ENCODE data around the gene CCL7. TPM values are rescaled to one million over a fixed set of nuclear protein-coding genes. Genes with fewer than 3 reads are reported as not detected.

CCL7 gene
- total and polyA plus RNA-seq, 9 donors, result not detected

- Histone ChIP-seq H3K9me3 (replicated peaks; ENCODE audit: control insufficient read depth, low read depth, low read length) (no peaks in the 10 kb centered on the region), H3K4me3 (ENCODE audit: low read length) (no peak overlapping the region), H3K27ac (ENCODE audit: low read length) (no peak overlapping the region), H3K36me3 (ENCODE audit: control insufficient read depth, insufficient read depth, low read length) (no peaks in the 10 kb centered on the region), H3K27me3 (ENCODE audit: control insufficient read depth, insufficient read depth, low read length) (no peaks in the 10 kb centered on the region), H3K4me1 (ENCODE audit: control insufficient read depth, insufficient read depth, low read length) (peaks cover 34% of the 10 kb centered on the region)
- no CpG with 5 or more reads among the region's 1 CpG for WGBS (ENCODE audit: insufficient coverage)
- DNase-seq, result peak; percentile 24
Measured at GRCh38 chr17:34302636-34303035, 32.6 kb downstream of the CCL7 start.

- Histone ChIP-seq H3K36me3 (ENCODE audit: control insufficient read depth, insufficient read depth, low read length) (no peaks in the 10 kb centered on the region), H3K4me1 (ENCODE audit: control insufficient read depth, insufficient read depth, low read length) (peaks cover 37% of the 10 kb centered on the region)
Measured at GRCh38 chr17:34303606-34304005, 33.6 kb downstream of the CCL7 start.

GRCh38 chr17:34305061-34305460, 35.0 kb downstream of the CCL7 start:
- Histone ChIP-seq H3K27me3 (ENCODE audit: control insufficient read depth, insufficient read depth, low read length) (no peaks in the 10 kb centered on the region), H3K27ac (ENCODE audit: low read length) (no peak overlapping the region), H3K9me3 (replicated peaks; ENCODE audit: control insufficient read depth, low read depth, low read length) (no peaks in the 10 kb centered on the region), H3K4me3 (ENCODE audit: low read length) (no peak overlapping the region), H3K4me1 (ENCODE audit: control insufficient read depth, insufficient read depth, low read length) (peaks cover 30% of the 10 kb centered on the region), H3K36me3 (ENCODE audit: control insufficient read depth, insufficient read depth, low read length) (no peaks in the 10 kb centered on the region)
- WGBS (ENCODE audit: insufficient coverage), result 93% methylated on average over 2 of the region's 4 CpGs
- no peak for DNase-seq

More at GRCh38 chr17:34303606-34304005, 33.6 kb downstream of the CCL7 start:
- DNase-seq, result no peak
- WGBS (ENCODE audit: insufficient coverage), result 75% methylated on average over 1 of the region's 2 CpGs
- no peak overlapping the region for H3K27ac ChIP-seq (ENCODE audit: low read length)
- no peaks in the 10 kb centered on the region for H3K27me3 ChIP-seq (ENCODE audit: control insufficient read depth, insufficient read depth, low read length)
- H3K4me3 ChIP-seq (ENCODE audit: low read length), result no peak overlapping the region
- no peaks in the 10 kb centered on the region for H3K9me3 ChIP-seq (replicated peaks; ENCODE audit: control insufficient read depth, low read depth, low read length)

GRCh38 chr17:34305606-34306005, 35.6 kb downstream of the CCL7 start:
- H3K36me3 ChIP-seq (ENCODE audit: control insufficient read depth, insufficient read depth, low read length), result no peaks in the 10 kb centered on the region
- H3K9me3 ChIP-seq (replicated peaks; ENCODE audit: control insufficient read depth, low read depth, low read length), result no peaks in the 10 kb centered on the region
- H3K27me3 ChIP-seq (ENCODE audit: control insufficient read depth, insufficient read depth, low read length), result no peaks in the 10 kb centered on the region
- H3K4me1 ChIP-seq (ENCODE audit: control insufficient read depth, insufficient read depth, low read length), result peaks cover 25% of the 10 kb centered on the region
- H3K27ac ChIP-seq (ENCODE audit: low read length), result no peak overlapping the region
- no peak for DNase-seq
- H3K4me3 ChIP-seq (ENCODE audit: low read length), result no peak overlapping the region

GRCh38 chr17:34306466-34306865, 36.4 kb downstream of the CCL7 start:
- 54% methylated on average over 2 of the region's 3 CpGs for WGBS (ENCODE audit: insufficient coverage)
- peak; percentile 70 for DNase-seq
- Histone ChIP-seq H3K4me1 (ENCODE audit: control insufficient read depth, insufficient read depth, low read length) (peaks cover 22% of the 10 kb centered on the region), H3K4me3 (ENCODE audit: low read length) (no peak overlapping the region), H3K27ac (ENCODE audit: low read length) (no peak overlapping the region), H3K27me3 (ENCODE audit: control insufficient read depth, insufficient read depth, low read length) (no peaks in the 10 kb centered on the region), H3K36me3 (ENCODE audit: control insufficient read depth, insufficient read depth, low read length) (no peaks in the 10 kb centered on the region), H3K9me3 (replicated peaks; ENCODE audit: control insufficient read depth, low read depth, low read length) (no peaks in the 10 kb centered on the region)

GRCh38 chr17:34307110-34307509, 37.1 kb downstream of the CCL7 start:
- no peaks in the 10 kb centered on the region for H3K36me3 ChIP-seq (ENCODE audit: control insufficient read depth, insufficient read depth, low read length)
- H3K27me3 ChIP-seq (ENCODE audit: control insufficient read depth, insufficient read depth, low read length), result no peaks in the 10 kb centered on the region
- no peaks in the 10 kb centered on the region for H3K9me3 ChIP-seq (replicated peaks; ENCODE audit: control insufficient read depth, low read depth, low read length)
- no CpG with 5 or more reads among the region's 3 CpGs for WGBS (ENCODE audit: insufficient coverage)
- H3K4me3 ChIP-seq (ENCODE audit: low read length), result no peak overlapping the region
- peaks cover 17% of the 10 kb centered on the region for H3K4me1 ChIP-seq (ENCODE audit: control insufficient read depth, insufficient read depth, low read length)
- no peak overlapping the region for H3K27ac ChIP-seq (ENCODE audit: low read length)
- DNase-seq, result peak; percentile 37

GRCh38 chr17:34308371-34308770, 38.4 kb downstream of the CCL7 start:
- Histone ChIP-seq H3K4me3 (ENCODE audit: low read length) (no peak overlapping the region), H3K36me3 (ENCODE audit: control insufficient read depth, insufficient read depth, low read length) (no peaks in the 10 kb centered on the region), H3K4me1 (ENCODE audit: control insufficient read depth, insufficient read depth, low read length) (peaks cover 21% of the 10 kb centered on the region), H3K27ac (ENCODE audit: low read length) (no peak overlapping the region), H3K27me3 (ENCODE audit: control insufficient read depth, insufficient read depth, low read length) (no peaks in the 10 kb centered on the region), H3K9me3 (replicated peaks; ENCODE audit: control insufficient read depth, low read depth, low read length) (no peaks in the 10 kb centered on the region)
- peak; percentile 16 for DNase-seq

GRCh38 chr17:34311291-34311690, 41.3 kb downstream of the CCL7 start:
- Histone ChIP-seq H3K4me1 (ENCODE audit: control insufficient read depth, insufficient read depth, low read length) (peaks cover 28% of the 10 kb centered on the region), H3K27me3 (ENCODE audit: control insufficient read depth, insufficient read depth, low read length) (no peaks in the 10 kb centered on the region), H3K36me3 (ENCODE audit: control insufficient read depth, insufficient read depth, low read length) (no peaks in the 10 kb centered on the region), H3K4me3 (ENCODE audit: low read length) (no peak overlapping the region), H3K27ac (ENCODE audit: low read length) (no peak overlapping the region), H3K9me3 (replicated peaks; ENCODE audit: control insufficient read depth, low read depth, low read length) (no peaks in the 10 kb centered on the region)
- no CpG with 5 or more reads among the region's 7 CpGs for WGBS (ENCODE audit: insufficient coverage)
- DNase-seq, result no peak

GRCh38 chr17:34312080-34312479, 42.1 kb downstream of the CCL7 start:
- Histone ChIP-seq H3K36me3 (ENCODE audit: control insufficient read depth, insufficient read depth, low read length) (no peaks in the 10 kb centered on the region), H3K27ac (ENCODE audit: low read length) (no peak overlapping the region), H3K9me3 (replicated peaks; ENCODE audit: control insufficient read depth, low read depth, low read length) (no peaks in the 10 kb centered on the region), H3K4me1 (ENCODE audit: control insufficient read depth, insufficient read depth, low read length) (peaks cover 24% of the 10 kb centered on the region), H3K4me3 (ENCODE audit: low read length) (no peak overlapping the region), H3K27me3 (ENCODE audit: control insufficient read depth, insufficient read depth, low read length) (no peaks in the 10 kb centered on the region)
- peak; percentile 50 for DNase-seq
- 0% methylated on average over 2 of the region's 5 CpGs for WGBS (ENCODE audit: insufficient coverage)

GRCh38 chr17:34313164-34313563, 43.1 kb downstream of the CCL7 start:
- no peaks in the 10 kb centered on the region for H3K27me3 ChIP-seq (ENCODE audit: control insufficient read depth, insufficient read depth, low read length)
- no peak overlapping the region for H3K4me3 ChIP-seq (ENCODE audit: low read length)
- H3K4me1 ChIP-seq (ENCODE audit: control insufficient read depth, insufficient read depth, low read length), result peaks cover 18% of the 10 kb centered on the region
- H3K27ac ChIP-seq (ENCODE audit: low read length), result no peak overlapping the region
- no peaks in the 10 kb centered on the region for H3K9me3 ChIP-seq (replicated peaks; ENCODE audit: control insufficient read depth, low read depth, low read length)
- DNase-seq, result no peak
- H3K36me3 ChIP-seq (ENCODE audit: control insufficient read depth, insufficient read depth, low read length), result no peaks in the 10 kb centered on the region
- 72% methylated on average over 3 of the region's 4 CpGs for WGBS (ENCODE audit: insufficient coverage)

GRCh38 chr17:34314279-34314678, 44.3 kb downstream of the CCL7 start:
- WGBS (ENCODE audit: insufficient coverage), result 45% methylated on average over 2 of the region's 4 CpGs
- Histone ChIP-seq H3K4me3 (ENCODE audit: low read length) (no peak overlapping the region), H3K27ac (ENCODE audit: low read length) (peak overlapping the region; percentile 73), H3K27me3 (ENCODE audit: control insufficient read depth, insufficient read depth, low read length) (no peaks in the 10 kb centered on the region), H3K36me3 (ENCODE audit: control insufficient read depth, insufficient read depth, low read length) (no peaks in the 10 kb centered on the region), H3K4me1 (ENCODE audit: control insufficient read depth, insufficient read depth, low read length) (peaks cover 20% of the 10 kb centered on the region), H3K9me3 (replicated peaks; ENCODE audit: control insufficient read depth, low read depth, low read length) (no peaks in the 10 kb centered on the region)
- peak; percentile 85 for DNase-seq

Measured in muscle of leg (tissue), 11 donors.